ENCODE measurements around the gene RHBDD2. TPM values are rescaled to one million over a fixed set of nuclear protein-coding genes. Genes with fewer than 3 reads are reported as not detected.

RHBDD2 gene
- 14.3 and 15.8 TPM in 2 replicates for total RNA-seq

DNA sequence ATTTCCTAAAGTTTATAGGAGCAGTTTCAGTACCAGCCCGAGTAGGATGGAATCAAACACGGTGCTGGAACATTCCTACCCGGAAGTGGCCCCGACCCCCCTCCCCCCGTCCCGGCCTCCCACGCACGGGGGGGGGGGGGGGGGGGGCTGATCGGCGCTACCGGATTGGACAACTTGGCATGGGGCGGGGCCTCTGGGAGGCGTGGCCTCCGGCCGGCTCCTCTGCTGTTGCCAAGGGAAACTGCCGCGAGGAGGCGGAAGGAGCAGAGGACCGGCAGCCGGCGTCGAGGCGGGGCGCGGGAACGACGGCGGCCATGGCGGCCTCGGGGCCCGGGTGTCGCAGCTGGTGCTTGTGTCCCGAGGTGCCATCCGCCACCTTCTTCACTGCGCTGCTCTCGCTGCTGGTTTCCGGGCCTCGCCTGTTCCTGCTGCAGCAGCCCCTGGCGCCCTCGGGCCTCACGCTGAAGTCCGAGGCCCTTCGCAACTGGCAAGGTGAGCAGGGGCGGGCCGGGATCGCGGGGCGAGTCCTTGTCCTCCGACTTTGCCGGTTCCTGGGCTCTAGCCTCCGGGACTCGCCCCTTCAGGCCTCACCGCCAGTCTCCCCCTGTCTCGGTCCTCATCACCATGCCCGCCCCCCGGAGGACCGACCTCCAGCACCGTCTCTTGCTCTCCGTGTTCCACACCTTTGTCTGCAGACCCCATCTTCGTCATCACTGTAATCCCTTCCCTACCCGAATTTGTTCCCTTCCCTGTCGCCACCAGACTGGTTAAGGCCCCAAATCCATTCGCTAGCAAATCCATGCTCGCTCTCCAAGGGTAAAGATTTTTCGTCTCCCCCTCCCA, at the start of gene RHBDD2:
TSS of gene RHBDD2 (plus strand) at position 266 of the 843 bp plus-strand sequence. CDS start at position 315, 49 bp downstream.

DNA sequence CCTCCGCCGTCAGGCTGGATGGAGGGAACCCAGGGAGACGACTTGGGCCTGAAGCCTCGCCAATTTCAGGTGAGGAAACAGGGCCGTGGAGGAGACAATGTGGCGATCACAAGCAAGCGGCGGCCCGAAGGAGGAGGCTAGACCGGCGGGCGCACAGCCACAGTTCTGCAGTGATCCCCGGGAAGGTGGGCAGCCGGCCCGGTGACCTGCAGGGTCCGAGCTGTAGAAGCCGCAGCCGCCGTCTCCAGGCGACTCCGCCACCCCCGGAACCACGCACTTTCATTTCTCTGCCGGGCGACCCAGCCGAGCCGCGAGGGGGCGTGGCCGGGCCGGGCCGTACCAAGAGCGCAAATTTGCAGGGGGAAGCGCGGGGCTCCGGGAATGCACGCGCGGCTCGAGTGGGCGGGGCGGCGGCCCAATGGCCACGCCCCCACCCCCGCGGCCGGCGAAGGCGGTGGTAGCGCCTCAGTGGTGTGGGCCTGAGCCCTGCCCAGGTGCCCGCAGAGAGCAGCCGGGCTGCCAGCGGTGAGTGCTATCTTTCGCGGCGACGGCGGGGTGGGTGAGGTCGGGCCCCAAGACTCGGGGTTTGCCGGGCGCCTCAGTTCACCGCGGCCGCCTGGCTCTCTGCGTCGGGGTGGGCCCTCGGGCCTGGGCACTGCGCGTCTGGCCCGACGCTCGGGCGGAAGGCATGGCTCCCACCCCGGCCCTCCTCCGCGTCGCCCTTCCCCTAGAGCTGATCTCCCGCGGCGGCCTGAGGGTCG, 36.0 kb downstream of the RHBDD2 start, which contains the start of gene POR:
TSS of gene POR (plus strand) at position 501 of the 761 bp plus-strand sequence. CDS start 38,847 bp downstream, outside the sequence.

Other genes with a start within 250 kb of the RHBDD2 start
- gene HIP1, start 140.1 kb upstream of the RHBDD2 start, total RNA-seq: 7.0 and 15.6 TPM in 2 replicates
- gene CCL26, start 106.8 kb upstream of the RHBDD2 start, total RNA-seq: 0.37 TPM in 1 of 2 replicates, not detected in the other
- gene CCL24, start 65.2 kb upstream of the RHBDD2 start, total RNA-seq: not detected in 2 replicates
- gene POR, start 36.1 kb downstream of the RHBDD2 start, total RNA-seq: 175 and 190 TPM in 2 replicates
- gene TMEM120A, start 115.6 kb downstream of the RHBDD2 start, total RNA-seq: 26.0 and 41.9 TPM in 2 replicates
- 26.8 and 38.9 TPM in 2 replicates for gene STYXL1, start 169.0 kb downstream of the RHBDD2 start, total RNA-seq
- gene MDH2, start 169.1 kb downstream of the RHBDD2 start, total RNA-seq: 48.1 and 48.5 TPM in 2 replicates

Data from subcutaneous preadipocyte (primary cell).